HG03469 (cell line): ENCODE measurements around the gene RABAC1.

ENCODE experiments used
- ATAC-seq: cut with Tn5 transposase; IDR thresholded peaks from one replicate; pipeline ENCODE4 v1.9.1; 2021; ENCODE audit warnings: mild to moderate bottlenecking, moderate library complexity, moderate number of reproducible peaks; ENCODE audit not compliant: unreplicated experiment

The RABAC1 gene

GRCh38 chr19:41990028-41990427, 30.9 kb upstream of the RABAC1 start:
- no peak for ATAC-seq

- ATAC-seq, result no peak
Measured at GRCh38 chr19:41988947-41989346, 29.8 kb upstream of the RABAC1 start.

- no peak for ATAC-seq
Measured at GRCh38 chr19:41987141-41987860, 28.2 kb upstream of the RABAC1 start.

- no peak for ATAC-seq
Measured at GRCh38 chr19:41984961-41985360, 25.8 kb upstream of the RABAC1 start.

- no peak for ATAC-seq
Measured at GRCh38 chr19:41981724-41982123, 22.6 kb upstream of the RABAC1 start.

GRCh38 chr19:41978470-41978869, 19.3 kb upstream of the RABAC1 start:
- no peak for ATAC-seq

GRCh38 chr19:41977916-41978315, 18.8 kb upstream of the RABAC1 start:
- ATAC-seq, result no peak

GRCh38 chr19:41974652-41975051, 15.5 kb upstream of the RABAC1 start:
- no peak for ATAC-seq

- ATAC-seq, result no peak
Measured at GRCh38 chr19:41971363-41971762, 12.2 kb upstream of the RABAC1 start.

GRCh38 chr19:41969772-41970458, 10.8 kb upstream of the RABAC1 start:
- no peak for ATAC-seq

- no peak for ATAC-seq
Measured at GRCh38 chr19:41968751-41969595, 9.9 kb upstream of the RABAC1 start.

GRCh38 chr19:41967054-41967783, 8.1 kb upstream of the RABAC1 start:
- no peak for ATAC-seq

GRCh38 chr19:41965106-41965505, 6.0 kb upstream of the RABAC1 start:
- no peak for ATAC-seq

- no peak for ATAC-seq
Measured at GRCh38 chr19:41960973-41961372, 1.9 kb upstream of the RABAC1 start.

GRCh38 chr19:41958367-41959055, 610 bp downstream of the RABAC1 start:
- no peak for ATAC-seq

GRCh38 chr19:41957838-41958366, 1.2 kb downstream of the RABAC1 start:
- no peak for ATAC-seq

GRCh38 chr19:41957161-41957837, 1.8 kb downstream of the RABAC1 start:
- no peak for ATAC-seq

GRCh38 chr19:41956621-41957020, 2.5 kb downstream of the RABAC1 start:
- ATAC-seq, result no peak

GRCh38 chr19:41955521-41955920, 3.6 kb downstream of the RABAC1 start:
- no peak for ATAC-seq
